K562 (cell line): ENCODE data around the gene UNC5B. TPM values are rescaled to one million over a fixed set of nuclear protein-coding genes. Genes with fewer than 3 reads are reported as not detected.
A peak's percentile ranks its signal among the peaks of the same experiment; 100 is the strongest.

ENCODE experiments used
- ATAC-seq: fragments of 200-7000 bp; cut with Tn5 transposase; 3 replicates; pipeline ENCODE4 v1.9.1; 2020; ENCODE audit warnings: moderate library complexity
- BruUV-seq: library from RNA; stranded (reverse); fragments of 400-500 nt; replicated peaks from 2 replicates; lab custom pipeline; 2021; lab: Mats Ljungman, UMichigan
- CTCF ChIA-PET: fragments of 300-600 bp; formaldehyde crosslinking; extraction: SDS; loops from one replicate; lab custom pipeline; 2021; ENCODE audit warnings: low intra/inter-chr PET ratio; lab: Yijun Ruan, JAX
- POLR2A ChIA-PET: fragments of 300-600, 350-650 bp; sonication (Branson Sonifier 250); formaldehyde crosslinking; extraction: SDS; loops from one replicate; lab custom pipeline; 2021; ENCODE audit warnings: antibody characterized with exemption, inconsistent platforms; lab: Yijun Ruan, JAX
- DNase-seq, 4 experiments: peaks; one replicate each; pipeline versions ENCODE4 v3.0.0 to v3.0.0-alpha.2; 2011 to 2018; ENCODE audit warnings: low spot score in 3 of 4, mixed read lengths in 3 of 4; ENCODE audit errors: extremely low read depth in 1 of 4
- FAIRE-seq: peaks from 2 replicates; lab custom pipeline; 2011; peaks lifted over from hg19 to GRCh38; lab: Jason Lieb, UNC
- H2AFZ ChIP-seq: 2 replicates; pipeline ENCODE4 v1.6.0; 2011; ENCODE audit warnings: low read depth, low read length, control low read depth, inconsistent platforms
- H3K27ac ChIP-seq: fragments of 200-600 bp; 3 replicates; pipeline ENCODE4 v1.8.0; 2011; ENCODE audit warnings: low read depth, mild to moderate bottlenecking, control low read depth, inconsistent platforms, low read length, moderate library complexity, mixed read lengths; ENCODE audit errors: extremely low read depth
- H3K27me3 ChIP-seq, 2 experiments: fragments of 300-600 bp in 1 of 2; 2 replicates in 1 of 2; 3 replicates in 1 of 2; pipeline versions ENCODE4 v1.6.0 to v1.8.0; 2011; ENCODE audit warnings: inconsistent platforms in 2 of 2, low read length in 2 of 2, mild to moderate bottlenecking in 1 of 2, mixed read lengths in 1 of 2, moderate library complexity in 1 of 2; ENCODE audit not compliant: control insufficient read depth in 2 of 2, insufficient read depth in 2 of 2
- H3K36me3 ChIP-seq: fragments of 300-600 bp; 3 replicates; pipeline ENCODE4 v1.8.0; 2011; ENCODE audit warnings: mild to moderate bottlenecking, low read length, inconsistent platforms; ENCODE audit not compliant: control insufficient read depth, insufficient read depth
- H3K4me1 ChIP-seq, 2 experiments: fragments of 200-600 bp in 1 of 2; replicated peaks in 1 of 2; 2 replicates in 1 of 2; 3 replicates in 1 of 2; pipeline versions ENCODE4 v1.5.1 to v1.8.0; 2011; ENCODE audit warnings: inconsistent platforms in 2 of 2, low read length in 2 of 2, mild to moderate bottlenecking in 1 of 2, mixed read lengths in 1 of 2, moderate library complexity in 1 of 2; ENCODE audit not compliant: control insufficient read depth in 2 of 2, insufficient read depth in 2 of 2
- H3K4me2 ChIP-seq: 2 replicates; pipeline ENCODE4 v1.6.1; 2011; ENCODE audit warnings: low read length, control low read depth, inconsistent platforms, mixed read lengths; ENCODE audit not compliant: insufficient read depth
- H3K4me3 ChIP-seq: fragments of 200-600 bp; sonication (generic), shearing (Covaris generic); 2 replicates; pipeline ENCODE4 v1.5.1; 2016; ENCODE audit warnings: control low read depth, inconsistent platforms
- H3K79me2 ChIP-seq: fragments of 200-600 bp; 3 replicates; pipeline ENCODE4 v1.8.0; 2011; ENCODE audit warnings: low read length, inconsistent platforms; ENCODE audit not compliant: control insufficient read depth, insufficient read depth
- H3K9ac ChIP-seq, 2 experiments: 2 replicates each; pipeline versions ENCODE4 v1.6.0 to v1.6.1; 2011; ENCODE audit warnings: low read depth in 2 of 2, low read length in 2 of 2, control low read depth in 1 of 2, inconsistent platforms in 1 of 2, mild to moderate bottlenecking in 1 of 2, mixed read lengths in 1 of 2; ENCODE audit not compliant: insufficient read depth in 1 of 2
- H3K9me1 ChIP-seq: one replicate; pipeline ENCODE4 v1.6.0; 2011; ENCODE audit warnings: inconsistent platforms, mild to moderate bottlenecking, low read length, moderate library complexity; ENCODE audit not compliant: control insufficient read depth, insufficient read depth
- H3K9me3 ChIP-seq: replicated peaks from 2 replicates; pipeline ENCODE4 v1.5.1; 2011; ENCODE audit warnings: low read depth, low read length, inconsistent platforms; ENCODE audit not compliant: control insufficient read depth, insufficient read depth
- H4K20me1 ChIP-seq: replicated peaks from 2 replicates; pipeline ENCODE4 v1.6.1; 2011; ENCODE audit warnings: low read length, inconsistent platforms, mixed read lengths; ENCODE audit not compliant: control insufficient read depth, insufficient read depth
- AFF1 ChIP-seq, 2 experiments: fragments of 450-650 bp; IDR thresholded peaks; 2 replicates each; pipeline ENCODE4 v1.6.1; 2018; ENCODE audit warnings: mild to moderate bottlenecking in 2 of 2, low read depth in 1 of 2; ENCODE audit not compliant: partially characterized antibody in 2 of 2
- CHD7 ChIP-seq: fragments of 200-600 bp; sonication (generic); IDR thresholded peaks from one replicate; pipeline ENCODE4 v1.6.1; 2012; ENCODE audit warnings: mild to moderate bottlenecking, low read depth, low read length, inconsistent platforms
- NFIX ChIP-seq: fragments of 250-450 bp; sonication (Bioruptor Pico); IDR thresholded peaks from 2 replicates; pipeline ENCODE4 v1.4.0; 2020; ENCODE audit warnings: low read depth, mild to moderate bottlenecking, moderate library complexity
- POLR3G ChIP-seq: IDR thresholded peaks from 2 replicates; pipeline ENCODE4 v1.6.1; 2011; ENCODE audit not compliant: insufficient read length, insufficient replicate concordance; ENCODE audit errors: extremely low read depth
- WGBS: fragments of 100-300 bp; shearing (Covaris generic); methylation state at CpG from one replicate; pipeline ENCODE4 v1.1.6; 2016; ENCODE audit warnings: low coverage, mixed read lengths; ENCODE audit not compliant: insufficient coverage; ENCODE audit errors: missing lambda C conversion rate; 5-methylcytosine and 5-hydroxymethylcytosine counted together
- in situ Hi-C: fragments of 300-500 bp; cut with MboI; formaldehyde crosslinking; loops from 4 replicates; pipeline ENCODE4 v1.15.0; 2018; ENCODE audit warnings: inconsistent platforms, mixed read lengths
- intact Hi-C: fragments of 100-400 bp; cut with micrococcal nuclease; formaldehyde crosslinking; loops from 2 replicates; pipeline ENCODE4 v1.14.2; 2022
- polyA plus RNA-seq, 8 experiments: library from polyadenylated mRNA; depleted of rRNA in 4 of 8; stranded (reverse) in 5 of 8; unstranded in 3 of 8; fragments of >200 nt; fragmentation: Nextera tagmentation in 2 of 8; fragmentation: Illumina TruSeq in 1 of 8; extraction: Ambion mirVana in 2 of 8; extraction: Trizol in 1 of 8; gene quantifications; 2 replicates each; pipeline versions ENCODE4 v1.2.1 to v1.2.3, GENCODE V29; 2011 to 2014; ENCODE audit warnings: inconsistent platforms in 1 of 8, missing spikeins in 1 of 8
- total RNA-seq, 7 experiments: library from RNA; depleted of rRNA in 6 of 7; stranded (reverse); fragments of >200 nt in 6 of 7; fragmentation: Illumina TruSeq in 2 of 7; extraction: Trizol in 2 of 7; gene quantifications; 2 replicates each; pipeline versions ENCODE4 v1.2.1 to v1.2.3, GENCODE V29; 2011 to 2021; ENCODE audit warnings: low replicate concordance in 1 of 7

UNC5B gene
- total and polyA plus RNA-seq, 9 of the 15 experiments (the other 6 are each of a cell fraction or from before 2014, with no cell fraction given), result 0.10 to 8.4 (median 2.1) TPM

- no peak for TF ChIP-seq AFF1 (IDR thresholded peaks at IDR 0.05; ENCODE audit: low read depth in 1 of 2, partially characterized antibody in 2 of 2)
Measured at GRCh38 chr10:71191019-71191418, 21.4 kb upstream of the UNC5B start (continued).

GRCh38 chr10:71191551-71192076 lies 20.8 kb upstream of the UNC5B start:
- FAIRE-seq, result no peak
- POLR2A ChIA-PET, result interaction anchor here (1.0 to 1.1 kb wide), 2 partner anchors 11 to 17 kb away, joined by 3 read pairs; no protein-coding TSS in a partner anchor
- TF ChIP-seq NFIX (peak; percentile 5; the same call in 1 of the 2 replicates), POLR3G (no peak), CHD7 (no peak)

More at GRCh38 chr10:71191551-71192076, 20.8 kb upstream of the UNC5B start:
- Histone ChIP-seq H3K27ac (no peak overlapping the region), H4K20me1 (no peaks in the 10 kb centered on the region; the same call in 1 of the 2 replicates), H3K27me3 (peaks cover 19 to 62% of the 10 kb centered on the region in 2 experiments; a peak in 4 of 5 replicates), H3K9me1 (no peaks in the 10 kb centered on the region), H3K4me3 (no peak overlapping the region), H3K4me1 (no peaks in the 10 kb centered on the region), H3K79me2 (no peaks in the 10 kb centered on the region), H3K9ac (no peak overlapping the region), H3K9me3 (no peaks in the 10 kb centered on the region), H3K36me3 (no peaks in the 10 kb centered on the region), H2AFZ (no peak overlapping the region), H3K4me2 (no peak overlapping the region)
- WGBS, result 2% methylated on average over 13 of the region's 13 CpGs
- BruUV-seq, result no TSS peak
- intact Hi-C loops (no loop called here), in situ Hi-C loops (no loop called here)
- ATAC-seq, result peak; percentile 46; the same call in 2 of the 3 replicates
- CTCF ChIA-PET, result no interaction called here
- DNase-seq, result no peak
